HCT116 (cell line): Measurements from ENCODE around the gene KCNMB2. TPM values are rescaled to one million over a fixed set of nuclear protein-coding genes. Genes with fewer than 3 reads are reported as not detected.

Source experiments
- ATAC-seq: fragments of 200-7000 bp; cut with Tn5 transposase; 2 replicates; pipeline ENCODE4 v1.9.1; 2020; ENCODE audit warnings: mild to moderate bottlenecking, moderate library complexity
- BruUV-seq: library from RNA; stranded (reverse); fragments of 400-500 nt; replicated peaks from 2 replicates; lab custom pipeline; 2021; lab: Mats Ljungman, UMichigan
- CTCF ChIA-PET: fragments of 300-600 bp; sonication (Branson Sonifier 250); formaldehyde crosslinking; loops from one replicate; lab custom pipeline; 2021; ENCODE audit warnings: antibody characterized with exemption; lab: Charles Lee
- POLR2A ChIA-PET: fragments of 300-600, 350-600 bp; sonication (Branson Sonifier 250); formaldehyde crosslinking; loops from one replicate; lab custom pipeline; 2021; ENCODE audit warnings: antibody characterized with exemption; lab: Charles Lee
- RAD21 ChIA-PET, 2 experiments: fragments of 300-600 bp; sonication (Branson Sonifier 250); formaldehyde crosslinking; loops; one replicate each; lab custom pipeline; 2023; ENCODE audit warnings: low total read pairs in 2 of 2; ENCODE audit not compliant: uncharacterized antibody in 2 of 2, unreplicated experiment in 2 of 2, low non-redundant PET in 1 of 2; lab: Charles Lee
- DNase-seq: peaks from one replicate; pipeline ENCODE4 v3.0.0-alpha.2; 2010; ENCODE audit warnings: low read depth, low spot score
- H2AFZ ChIP-seq: fragments of 200-600 bp; shearing (Covaris generic), sonication (generic); 2 replicates; pipeline ENCODE4 v1.6.1; 2017; ENCODE audit warnings: low read depth, mixed run types, mixed read lengths, antibody characterized with exemption, low read length; ENCODE audit not compliant: poor library complexity, severe bottlenecking
- H3K27ac ChIP-seq: 2 replicates; pipeline ENCODE4 v1.5.1; 2012; ENCODE audit warnings: low read depth, low read length
- H3K27me3 ChIP-seq: fragments of 200-600 bp; sonication (generic); 2 replicates; pipeline ENCODE4 v1.6.1; 2016; ENCODE audit warnings: mixed run types, low read length, mixed read lengths; ENCODE audit not compliant: insufficient read depth
- H3K36me3 ChIP-seq, 2 experiments: fragments of 200-500 bp in 1 of 2; fragments of 200-600 bp in 1 of 2; sonication (Bioruptor generic) in 1 of 2; sonication (generic) in 1 of 2; 2 replicates each; pipeline versions ENCODE4 v1.5.1 to v1.6.1; 2014 to 2016; ENCODE audit warnings: low read length in 2 of 2, inconsistent platforms in 1 of 2, mixed read lengths in 1 of 2, mixed run types in 1 of 2; ENCODE audit not compliant: insufficient read depth in 2 of 2, control insufficient read depth in 1 of 2
- H3K4me1 ChIP-seq, 2 experiments: fragments of 200-600 bp in 1 of 2; sonication (generic) in 1 of 2; 2 replicates each; pipeline versions ENCODE4 v1.5.1 to v1.6.1; 2012 to 2017; ENCODE audit warnings: low read length in 2 of 2, inconsistent platforms in 1 of 2, mild to moderate bottlenecking in 1 of 2, mixed read lengths in 1 of 2, mixed run types in 1 of 2, moderate library complexity in 1 of 2; ENCODE audit not compliant: insufficient read depth in 2 of 2, control insufficient read depth in 1 of 2
- H3K4me2 ChIP-seq: fragments of 200-600 bp; sonication (generic); 2 replicates; pipeline ENCODE4 v1.6.1; 2017; ENCODE audit warnings: mixed run types, low read length, mixed read lengths
- H3K4me3 ChIP-seq, 2 experiments: fragments of 200-600 bp in 1 of 2; sonication (generic) in 1 of 2; replicated peaks in 1 of 2; 2 replicates each; pipeline ENCODE4 v1.5.1; 2011 to 2016; ENCODE audit warnings: low read length in 2 of 2, control low read depth in 1 of 2, low read depth in 1 of 2, mild to moderate bottlenecking in 1 of 2, mixed read lengths in 1 of 2, mixed run types in 1 of 2
- H3K79me2 ChIP-seq: fragments of 200-600 bp; sonication (generic); 2 replicates; pipeline ENCODE4 v1.6.1; 2017; ENCODE audit warnings: mild to moderate bottlenecking, mixed run types, low read length, moderate library complexity, mixed read lengths; ENCODE audit not compliant: insufficient read depth
- H3K9ac ChIP-seq: fragments of 200-600 bp; sonication (generic); 2 replicates; pipeline ENCODE4 v1.6.1; 2016; ENCODE audit warnings: low read length, mixed read lengths
- H3K9me2 ChIP-seq: fragments of 200-600 bp; sonication (generic), shearing (Covaris generic); 2 replicates; pipeline ENCODE4 v1.6.1; 2017; ENCODE audit warnings: mixed run types, mild to moderate bottlenecking, moderate library complexity; ENCODE audit not compliant: insufficient read depth
- H3K9me3 ChIP-seq, 2 experiments: fragments of 200-500 bp in 1 of 2; fragments of 200-600 bp in 1 of 2; sonication (Bioruptor generic) in 1 of 2; sonication (generic) in 1 of 2; 2 replicates each; pipeline ENCODE4 v1.6.1; 2014 to 2017; ENCODE audit warnings: low read length in 2 of 2, mixed read lengths in 2 of 2, inconsistent platforms in 1 of 2, low read depth in 1 of 2, mild to moderate bottlenecking in 1 of 2, mixed run types in 1 of 2, moderate library complexity in 1 of 2; ENCODE audit not compliant: control insufficient read depth in 1 of 2, insufficient read depth in 1 of 2
- H4K20me1 ChIP-seq: fragments of 200-600 bp; sonication (generic), shearing (Covaris generic); 2 replicates; pipeline ENCODE4 v1.6.1; 2017; ENCODE audit warnings: mixed run types, mild to moderate bottlenecking, moderate library complexity; ENCODE audit not compliant: insufficient read depth
- ATF3 ChIP-seq: IDR thresholded peaks from 2 replicates; pipeline ENCODE4 v1.6.1; 2012
- CEBPB ChIP-seq: IDR thresholded peaks from 2 replicates; pipeline ENCODE4 v1.6.1; 2012; ENCODE audit warnings: low read depth
- EGR1 ChIP-seq: IDR thresholded peaks from 2 replicates; pipeline ENCODE4 v1.6.1; 2012; ENCODE audit warnings: low read depth
- ELF1 ChIP-seq: IDR thresholded peaks from 2 replicates; pipeline ENCODE4 v1.6.1; 2012; ENCODE audit warnings: low read depth, borderline replicate concordance
- FOSL1 ChIP-seq: IDR thresholded peaks from 2 replicates; pipeline ENCODE4 v1.6.1; 2012; ENCODE audit warnings: low read depth
- JUND ChIP-seq: IDR thresholded peaks from 2 replicates; pipeline ENCODE4 v1.6.1; 2012
- MAX ChIP-seq: IDR thresholded peaks from 2 replicates; pipeline ENCODE4 v1.6.1; 2012
- POLR2A ChIP-seq: IDR thresholded peaks from 2 replicates; pipeline ENCODE4 v1.7.0; 2011; ENCODE audit warnings: borderline replicate concordance; ENCODE audit not compliant: insufficient read depth, insufficient read length; ENCODE audit errors: extremely low read depth
- SIN3A ChIP-seq: IDR thresholded peaks from 2 replicates; pipeline ENCODE4 v1.6.1; 2012; ENCODE audit warnings: low read depth
- SP1 ChIP-seq: IDR thresholded peaks from 2 replicates; pipeline ENCODE4 v1.6.1; 2012; ENCODE audit warnings: low read depth
- SRF ChIP-seq: IDR thresholded peaks from 2 replicates; pipeline ENCODE4 v1.6.1; 2012; ENCODE audit warnings: low read depth
- TCF7L2 ChIP-seq: IDR thresholded peaks from 2 replicates; pipeline ENCODE4 v1.7.0; 2011; ENCODE audit warnings: borderline replicate concordance, inconsistent platforms; ENCODE audit not compliant: insufficient read depth, insufficient read length; ENCODE audit errors: extremely low read depth
- YY1 ChIP-seq: IDR thresholded peaks from 2 replicates; pipeline ENCODE4 v1.6.1; 2011; ENCODE audit warnings: low read length, low read depth, moderate library complexity, mild to moderate bottlenecking; ENCODE audit not compliant: insufficient replicate concordance; ENCODE audit errors: extremely low read depth
- ZFX ChIP-seq: fragments of 450-650 bp; IDR thresholded peaks from 2 replicates; pipeline ENCODE4 v1.6.1; 2017
- ZNF274 ChIP-seq: fragments of 200-500 bp; sonication (Bioruptor generic); IDR thresholded peaks from 2 replicates; pipeline ENCODE4 v1.6.1; 2014; ENCODE audit warnings: mild to moderate bottlenecking, low read depth, low read length, inconsistent platforms
- intact Hi-C: fragments of 100-400 bp; cut with micrococcal nuclease; formaldehyde crosslinking; loops from 2 replicates; pipeline ENCODE4 v1.10.0; 2022
- total RNA-seq: library from RNA; stranded (reverse); gene quantifications from one replicate; pipeline ENCODE4 v1.2.1, GENCODE V29; 2021; ENCODE audit not compliant: unreplicated experiment
- TF ChIP-seq, protein P1 (sequence below): IDR thresholded peaks from 2 replicates; pipeline ENCODE4 v1.6.1; 2012; ENCODE audit warnings: low read depth
- TF ChIP-seq, protein P2 (sequence below), 3 experiments: fragments of 200-600 bp in 1 of 3; sonication (generic) in 1 of 3; IDR thresholded peaks in 2 of 3; conservative IDR thresholded peaks in 1 of 3; 2 replicates each; pipeline ENCODE4 v1.5.1; 2012 to 2017; ENCODE audit warnings: low read depth in 2 of 3, low read length in 2 of 3, antibody characterized with exemption in 1 of 3, borderline replicate concordance in 1 of 3, control low read depth in 1 of 3, mild to moderate bottlenecking in 1 of 3, mixed read lengths in 1 of 3, mixed run types in 1 of 3, moderate library complexity in 1 of 3; ENCODE audit not compliant: insufficient read depth in 1 of 3

KCNMB2 gene
- total RNA-seq, 1 experiment from 2014 or later = not detected

GRCh38 chr3:178491751-178492150 is 44.5 kb upstream of the KCNMB2 start:
- no peak for ATAC-seq
- H2AFZ ChIP-seq = no peak overlapping the region
- intact Hi-C loops = no loop called here
- H3K9me3 ChIP-seq = no peaks in the 10 kb centered on the region
- no peak overlapping the region for H3K9ac ChIP-seq
- H3K36me3 ChIP-seq = no peaks in the 10 kb centered on the region
- H3K27me3 ChIP-seq = no peaks in the 10 kb centered on the region
- H4K20me1 ChIP-seq = no peaks in the 10 kb centered on the region
- no peaks in the 10 kb centered on the region for H3K79me2 ChIP-seq
- no peak overlapping the region for H3K4me2 ChIP-seq
- no peak for DNase-seq
- TF ChIP-seq MAX = no peak
- no peak for TF ChIP-seq JUND
- TF ChIP-seq EGR1 = no peak
- no peak for TF ChIP-seq CEBPB
- TF ChIP-seq, all 23 proteins: peak for 0
- Histone ChIP-seq H3K9me2 (no peaks in the 10 kb centered on the region), H3K4me3 (no peak overlapping the region), H3K27ac (no peak overlapping the region), H3K4me1 (no peaks in the 10 kb centered on the region)
- no TSS peak for BruUV-seq
- ChIA-PET RAD21 (no interaction called here), POLR2A (no interaction called here), CTCF (no interaction called here)

GRCh38 chr3:178492491-178492890 is 43.7 kb upstream of the KCNMB2 start:
- intact Hi-C loops = no loop called here
- no peak for DNase-seq
- Histone ChIP-seq H3K9ac (no peak overlapping the region), H3K9me3 (no peaks in the 10 kb centered on the region), H3K9me2 (no peaks in the 10 kb centered on the region), H3K36me3 (no peaks in the 10 kb centered on the region), H3K27me3 (no peaks in the 10 kb centered on the region), H3K4me3 (no peak overlapping the region), H3K79me2 (no peaks in the 10 kb centered on the region), H3K4me2 (no peak overlapping the region), H2AFZ (no peak overlapping the region), H3K4me1 (no peaks in the 10 kb centered on the region), H4K20me1 (no peaks in the 10 kb centered on the region), H3K27ac (no peak overlapping the region)
- ATAC-seq = no peak
- POLR2A ChIA-PET = no interaction called here
- CTCF ChIA-PET = no interaction called here
- no TSS peak for BruUV-seq
- RAD21 ChIA-PET = no interaction called here
- TF ChIP-seq SRF (no peak), JUND (no peak), ATF3 (no peak), MAX (no peak), TCF7L2 (no peak), FOSL1 (no peak), POLR2A (no peak), ZFX (no peak), ZNF274 (no peak), YY1 (no peak), ELF1 (no peak), SP1 (no peak), SIN3A (no peak)
- TF ChIP-seq, protein P1, sequence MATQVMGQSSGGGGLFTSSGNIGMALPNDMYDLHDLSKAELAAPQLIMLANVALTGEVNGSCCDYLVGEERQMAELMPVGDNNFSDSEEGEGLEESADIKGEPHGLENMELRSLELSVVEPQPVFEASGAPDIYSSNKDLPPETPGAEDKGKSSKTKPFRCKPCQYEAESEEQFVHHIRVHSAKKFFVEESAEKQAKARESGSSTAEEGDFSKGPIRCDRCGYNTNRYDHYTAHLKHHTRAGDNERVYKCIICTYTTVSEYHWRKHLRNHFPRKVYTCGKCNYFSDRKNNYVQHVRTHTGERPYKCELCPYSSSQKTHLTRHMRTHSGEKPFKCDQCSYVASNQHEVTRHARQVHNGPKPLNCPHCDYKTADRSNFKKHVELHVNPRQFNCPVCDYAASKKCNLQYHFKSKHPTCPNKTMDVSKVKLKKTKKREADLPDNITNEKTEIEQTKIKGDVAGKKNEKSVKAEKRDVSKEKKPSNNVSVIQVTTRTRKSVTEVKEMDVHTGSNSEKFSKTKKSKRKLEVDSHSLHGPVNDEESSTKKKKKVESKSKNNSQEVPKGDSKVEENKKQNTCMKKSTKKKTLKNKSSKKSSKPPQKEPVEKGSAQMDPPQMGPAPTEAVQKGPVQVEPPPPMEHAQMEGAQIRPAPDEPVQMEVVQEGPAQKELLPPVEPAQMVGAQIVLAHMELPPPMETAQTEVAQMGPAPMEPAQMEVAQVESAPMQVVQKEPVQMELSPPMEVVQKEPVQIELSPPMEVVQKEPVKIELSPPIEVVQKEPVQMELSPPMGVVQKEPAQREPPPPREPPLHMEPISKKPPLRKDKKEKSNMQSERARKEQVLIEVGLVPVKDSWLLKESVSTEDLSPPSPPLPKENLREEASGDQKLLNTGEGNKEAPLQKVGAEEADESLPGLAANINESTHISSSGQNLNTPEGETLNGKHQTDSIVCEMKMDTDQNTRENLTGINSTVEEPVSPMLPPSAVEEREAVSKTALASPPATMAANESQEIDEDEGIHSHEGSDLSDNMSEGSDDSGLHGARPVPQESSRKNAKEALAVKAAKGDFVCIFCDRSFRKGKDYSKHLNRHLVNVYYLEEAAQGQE = no peak
- TF ChIP-seq, protein P2, sequence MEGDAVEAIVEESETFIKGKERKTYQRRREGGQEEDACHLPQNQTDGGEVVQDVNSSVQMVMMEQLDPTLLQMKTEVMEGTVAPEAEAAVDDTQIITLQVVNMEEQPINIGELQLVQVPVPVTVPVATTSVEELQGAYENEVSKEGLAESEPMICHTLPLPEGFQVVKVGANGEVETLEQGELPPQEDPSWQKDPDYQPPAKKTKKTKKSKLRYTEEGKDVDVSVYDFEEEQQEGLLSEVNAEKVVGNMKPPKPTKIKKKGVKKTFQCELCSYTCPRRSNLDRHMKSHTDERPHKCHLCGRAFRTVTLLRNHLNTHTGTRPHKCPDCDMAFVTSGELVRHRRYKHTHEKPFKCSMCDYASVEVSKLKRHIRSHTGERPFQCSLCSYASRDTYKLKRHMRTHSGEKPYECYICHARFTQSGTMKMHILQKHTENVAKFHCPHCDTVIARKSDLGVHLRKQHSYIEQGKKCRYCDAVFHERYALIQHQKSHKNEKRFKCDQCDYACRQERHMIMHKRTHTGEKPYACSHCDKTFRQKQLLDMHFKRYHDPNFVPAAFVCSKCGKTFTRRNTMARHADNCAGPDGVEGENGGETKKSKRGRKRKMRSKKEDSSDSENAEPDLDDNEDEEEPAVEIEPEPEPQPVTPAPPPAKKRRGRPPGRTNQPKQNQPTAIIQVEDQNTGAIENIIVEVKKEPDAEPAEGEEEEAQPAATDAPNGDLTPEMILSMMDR (IDR thresholded peaks at IDR 0.05 in 2 of 3, conservative IDR thresholded peaks at IDR 0.05 in 1 of 3; ENCODE audit: borderline replicate concordance in 1 of 3, insufficient read depth in 1 of 3, low read depth in 2 of 3, low read length in 2 of 3) = no peak
